Measurements from ENCODE around the gene TMCC3. TPM values are rescaled to one million over a fixed set of nuclear protein-coding genes. Genes with fewer than 3 reads are reported as not detected.

The TMCC3 gene
- total and polyA plus RNA-seq, 9 of the 15 experiments (the other 6 are each of a cell fraction or from before 2014, with no cell fraction given): not detected

GRCh38 chr12:94575024-94575423, 75.3 kb downstream of the TMCC3 start:
- Histone ChIP-seq H3K79me2 (ENCODE audit: control insufficient read depth, insufficient read depth, low read length) (no peaks in the 10 kb centered on the region), H3K27ac (ENCODE audit: extremely low read depth, low read depth, low read length) (no peak overlapping the region), H4K20me1 (replicated peaks; ENCODE audit: control insufficient read depth, insufficient read depth, low read length) (no peaks in the 10 kb centered on the region; the same call in 1 of the 2 replicates), H2AFZ (ENCODE audit: low read depth, low read length) (no peak overlapping the region), H3K9me3 (replicated peaks; ENCODE audit: control insufficient read depth, insufficient read depth, low read depth, low read length) (no peaks in the 10 kb centered on the region), H3K27me3 (ENCODE audit: control insufficient read depth in 2 of 2, insufficient read depth in 2 of 2, low read length in 2 of 2) (peaks cover 23 to 59% of the 10 kb centered on the region in 2 experiments; a peak in 4 of 5 replicates), H3K4me1 (replicated peaks in 1 of 2; ENCODE audit: control insufficient read depth in 2 of 2, insufficient read depth in 2 of 2, low read length in 2 of 2) (no peaks in the 10 kb centered on the region), H3K9ac (ENCODE audit: insufficient read depth in 1 of 2, low read depth in 2 of 2, low read length in 2 of 2) (no peak overlapping the region), H3K9me1 (ENCODE audit: control insufficient read depth, insufficient read depth, low read length) (no peaks in the 10 kb centered on the region), H3K4me3 (no peak overlapping the region), H3K36me3 (ENCODE audit: control insufficient read depth, insufficient read depth, low read length) (no peaks in the 10 kb centered on the region), H3K4me2 (ENCODE audit: insufficient read depth, low read length) (no peak overlapping the region)
- no peak for FAIRE-seq
- ChIA-PET POLR2A (no interaction called here), CTCF (ENCODE audit: low intra/inter-chr PET ratio) (no interaction called here)
- no peak for ATAC-seq
- in situ Hi-C loops (cut with MboI): no loop called here
- BruUV-seq (replicated peaks): no TSS peak
- WGBS (ENCODE audit: insufficient coverage, low coverage, missing lambda C conversion rate): 0% methylated on average over 2 of the region's 2 CpGs
- TF ChIP-seq SRSF7 (optimal IDR thresholded peaks at IDR 0.05; ENCODE audit: low read depth, low read length): no peak
- TF ChIP-seq ZNF224 (CRISPR knock-in tag; IDR thresholded peaks at IDR 0.05): no peak
- no peak for TF ChIP-seq ILK (tag; IDR thresholded peaks at IDR 0.05; ENCODE audit: borderline replicate concordance, low read depth)
- no peak for TF ChIP-seq ZNF436 (CRISPR knock-in tag; IDR thresholded peaks at IDR 0.05)
- no peak for TF ChIP-seq EZH2 (IDR thresholded peaks at IDR 0.05; ENCODE audit: borderline replicate concordance, low read depth, low read length)
- TF ChIP-seq, protein P1, sequence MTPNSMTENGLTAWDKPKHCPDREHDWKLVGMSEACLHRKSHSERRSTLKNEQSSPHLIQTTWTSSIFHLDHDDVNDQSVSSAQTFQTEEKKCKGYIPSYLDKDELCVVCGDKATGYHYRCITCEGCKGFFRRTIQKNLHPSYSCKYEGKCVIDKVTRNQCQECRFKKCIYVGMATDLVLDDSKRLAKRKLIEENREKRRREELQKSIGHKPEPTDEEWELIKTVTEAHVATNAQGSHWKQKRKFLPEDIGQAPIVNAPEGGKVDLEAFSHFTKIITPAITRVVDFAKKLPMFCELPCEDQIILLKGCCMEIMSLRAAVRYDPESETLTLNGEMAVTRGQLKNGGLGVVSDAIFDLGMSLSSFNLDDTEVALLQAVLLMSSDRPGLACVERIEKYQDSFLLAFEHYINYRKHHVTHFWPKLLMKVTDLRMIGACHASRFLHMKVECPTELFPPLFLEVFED (CRISPR knock-in tag; conservative IDR thresholded peaks at IDR 0.05): no peak
- no peak for TF ChIP-seq RBM17 (IDR thresholded peaks at IDR 0.05; ENCODE audit: borderline replicate concordance, low read depth, low read length)
- TF ChIP-seq ZNF830 (CRISPR knock-in tag; IDR thresholded peaks at IDR 0.05): no peak
- no peak for TF ChIP-seq ZNF174 (CRISPR knock-in tag; IDR thresholded peaks at IDR 0.05)
- no peak for TF ChIP-seq TEAD2 (tag; IDR thresholded peaks at IDR 0.05)
- no peak for TF ChIP-seq MXI1 (IDR thresholded peaks at IDR 0.05; ENCODE audit: low read depth, low read length)
- TF ChIP-seq, protein P2, sequence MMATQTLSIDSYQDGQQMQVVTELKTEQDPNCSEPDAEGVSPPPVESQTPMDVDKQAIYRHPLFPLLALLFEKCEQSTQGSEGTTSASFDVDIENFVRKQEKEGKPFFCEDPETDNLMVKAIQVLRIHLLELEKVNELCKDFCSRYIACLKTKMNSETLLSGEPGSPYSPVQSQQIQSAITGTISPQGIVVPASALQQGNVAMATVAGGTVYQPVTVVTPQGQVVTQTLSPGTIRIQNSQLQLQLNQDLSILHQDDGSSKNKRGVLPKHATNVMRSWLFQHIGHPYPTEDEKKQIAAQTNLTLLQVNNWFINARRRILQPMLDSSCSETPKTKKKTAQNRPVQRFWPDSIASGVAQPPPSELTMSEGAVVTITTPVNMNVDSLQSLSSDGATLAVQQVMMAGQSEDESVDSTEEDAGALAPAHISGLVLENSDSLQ (IDR thresholded peaks at IDR 0.05): no peak
- no peak for TF ChIP-seq PURB (CRISPR knock-in tag; IDR thresholded peaks at IDR 0.05; ENCODE audit: low read depth)
- no peak for TF ChIP-seq ZNF324 (CRISPR knock-in tag; IDR thresholded peaks at IDR 0.05)
- TF ChIP-seq PHF20 (IDR thresholded peaks at IDR 0.05; ENCODE audit: partially characterized antibody): no peak
- TF ChIP-seq ZNF668 (CRISPR knock-in tag; IDR thresholded peaks at IDR 0.05): no peak
- TF ChIP-seq ZBTB17 (CRISPR knock-in tag; IDR thresholded peaks at IDR 0.05): no peak
- intact Hi-C loops (cut with micrococcal nuclease): no loop called here
- no peak for DNase-seq (ENCODE audit: extremely low read depth in 1 of 4, low spot score in 3 of 4)

All from K562 (cell line).